HG02571 (cell line): ENCODE results near the gene RNF144A.

ENCODE experiments used
- ATAC-seq: cut with Tn5 transposase; IDR thresholded peaks from one replicate; pipeline ENCODE4 v1.9.1; 2021; ENCODE audit warnings: mild to moderate bottlenecking, moderate library complexity; ENCODE audit not compliant: unreplicated experiment

Gene RNF144A

DNA sequence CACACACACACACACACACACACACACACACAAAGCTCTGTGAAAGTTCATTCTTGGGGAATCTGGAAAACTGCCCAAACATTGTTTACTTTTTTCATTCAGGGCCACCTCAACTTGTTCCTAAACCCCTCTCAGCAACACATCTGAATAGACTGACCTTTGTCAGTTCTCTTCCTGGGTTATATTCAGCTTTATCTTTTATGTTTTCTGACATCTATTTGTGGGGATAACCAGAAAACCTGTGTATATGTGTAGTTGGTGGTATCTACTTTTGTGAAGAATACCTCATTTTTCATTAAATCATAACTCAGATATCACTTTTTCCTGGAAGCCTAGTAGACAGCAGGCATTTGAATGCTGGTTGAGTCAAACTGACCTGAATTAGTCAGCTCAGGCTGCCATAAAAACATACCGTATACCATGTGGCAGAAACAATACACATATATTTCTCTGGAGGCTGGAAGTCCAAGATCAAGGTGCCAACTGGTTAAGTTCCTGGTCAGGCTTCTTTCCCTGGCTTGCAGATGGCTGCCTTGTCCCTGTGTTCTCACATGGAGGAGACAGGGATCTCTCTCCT, 11.0 kb upstream of the RNF144A start:
- ATAC-seq, result no peak

DNA sequence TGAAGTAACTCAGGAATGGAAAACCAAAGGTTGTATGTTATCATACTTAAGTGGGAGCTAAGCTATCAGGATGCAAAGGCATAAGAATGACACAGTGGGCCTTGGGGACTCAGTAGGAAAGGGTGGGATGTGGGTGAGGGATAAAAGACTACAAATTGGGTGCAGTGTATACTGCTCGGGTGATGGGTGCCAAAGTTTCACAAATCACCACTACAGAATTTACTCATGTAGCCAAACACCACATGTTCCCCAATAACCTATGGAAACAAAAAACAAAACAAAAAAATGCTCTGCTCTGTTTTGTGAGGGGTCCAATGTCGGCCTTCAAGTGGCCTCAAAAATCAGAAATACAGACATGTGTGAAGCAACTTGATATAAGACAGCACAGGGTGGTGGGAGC, 8.9 kb upstream of the RNF144A start:
- no peak for ATAC-seq

GRCh38 chr2:6909431-6910385, 7.5 kb upstream of the RNF144A start:
- peak; percentile 97 for ATAC-seq

GRCh38 chr2:6911721-6912120, 5.5 kb upstream of the RNF144A start:
- no peak for ATAC-seq

DNA sequence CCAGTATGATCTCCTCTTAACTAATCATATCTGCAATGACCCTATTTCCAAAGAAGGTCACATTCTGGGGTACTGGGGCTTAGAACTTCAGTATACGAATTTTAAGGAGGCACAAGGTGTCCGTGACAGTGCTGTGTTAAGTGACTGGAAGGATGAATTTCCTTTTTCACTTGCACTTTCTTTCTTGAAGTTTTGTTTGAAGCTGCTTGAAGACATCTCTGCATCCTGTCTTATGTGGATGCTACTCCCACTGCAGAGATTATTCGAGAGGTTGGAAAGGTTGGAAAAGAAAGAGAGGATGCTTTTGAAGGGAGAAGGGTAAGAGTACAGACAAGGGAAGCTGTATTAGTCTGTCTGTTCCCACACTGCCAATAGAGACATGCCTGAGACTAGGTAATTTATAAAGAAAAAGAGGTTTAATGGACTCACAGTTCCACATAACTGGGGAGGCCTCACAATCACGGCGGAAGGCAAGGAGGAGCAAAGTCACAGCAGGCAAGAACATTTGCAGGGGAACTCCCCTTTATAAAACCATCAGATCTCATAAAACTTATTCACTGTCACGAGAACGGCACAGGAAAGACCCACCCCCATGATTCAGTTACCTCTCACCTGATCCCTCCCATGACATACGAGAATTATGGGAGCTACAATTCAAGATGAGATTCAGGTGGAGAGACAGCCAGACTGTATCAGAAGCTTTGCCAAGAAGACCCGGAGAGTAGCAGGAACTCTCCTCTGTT, 3.6 kb upstream of the RNF144A start:
- ATAC-seq, result no peak

- no peak for ATAC-seq
Observed at GRCh38 chr2:6914828-6915227, 2.4 kb upstream of the RNF144A start.

- ATAC-seq, result no peak
Observed at GRCh38 chr2:6915399-6915798, 1.8 kb upstream of the RNF144A start.

- ATAC-seq, result no peak
Observed at GRCh38 chr2:6916224-6916623, 988 bp upstream of the RNF144A start.

DNA sequence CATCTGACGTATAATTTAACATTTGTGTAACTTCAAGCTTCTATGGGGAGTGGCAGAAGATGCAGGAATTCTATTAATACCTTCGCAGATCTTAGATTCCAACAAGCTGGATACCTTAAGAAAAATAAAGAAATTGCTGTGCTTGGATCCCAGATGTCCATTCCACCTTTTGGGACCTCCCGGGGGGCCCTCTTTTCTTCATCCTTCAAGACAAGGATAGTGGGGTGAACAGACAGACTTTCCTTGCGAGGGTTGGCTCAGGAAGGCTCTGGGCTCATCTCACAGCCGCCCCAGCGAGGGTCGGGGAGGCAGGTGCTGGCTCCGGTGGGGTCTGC, 509 bp upstream of the RNF144A start:
- ATAC-seq, result no peak

GRCh38 chr2:6917761-6918421, 679 bp downstream of the RNF144A start:
- peak; percentile 19 for ATAC-seq

DNA sequence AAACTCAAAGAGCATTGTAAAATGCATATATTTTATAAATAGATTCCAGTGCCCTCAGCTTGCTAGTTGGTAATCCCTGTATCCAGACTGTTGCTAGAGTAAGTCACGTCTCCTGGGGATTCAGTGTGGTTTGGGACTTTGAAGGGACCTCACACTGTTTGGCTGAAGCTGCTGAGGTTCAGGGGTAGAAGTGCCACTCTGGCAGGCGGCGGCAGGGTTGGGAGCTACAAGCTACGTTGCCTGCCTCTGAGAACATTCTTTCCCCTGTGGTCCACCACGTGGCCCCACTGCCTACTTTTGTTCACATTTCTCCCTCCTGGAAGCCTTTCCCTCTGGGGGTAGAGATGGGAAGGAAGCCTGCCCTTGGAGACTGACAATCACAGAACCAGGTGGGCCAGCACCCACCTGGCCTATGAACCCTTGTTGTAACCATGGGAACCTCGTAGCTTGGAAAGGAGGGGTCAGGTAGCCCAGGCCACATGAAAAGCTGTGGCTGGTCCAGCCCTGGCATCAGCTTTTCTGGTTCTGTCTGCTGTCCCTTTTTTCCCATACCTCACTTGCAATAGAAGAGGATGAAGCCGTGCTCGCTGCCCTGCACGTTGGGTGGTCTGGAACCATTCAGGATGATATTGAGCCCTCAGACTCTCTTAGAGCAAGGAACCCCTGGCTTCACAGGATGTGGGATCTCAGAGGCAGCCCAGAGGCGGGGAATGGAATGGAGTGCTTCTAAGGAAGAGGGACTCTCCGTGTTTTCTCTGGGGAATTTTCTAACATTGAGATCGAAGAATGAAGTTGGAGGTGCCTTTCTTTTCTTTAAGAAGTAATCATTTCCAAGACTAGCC, 2.9 kb downstream of the RNF144A start:
- no peak for ATAC-seq

DNA sequence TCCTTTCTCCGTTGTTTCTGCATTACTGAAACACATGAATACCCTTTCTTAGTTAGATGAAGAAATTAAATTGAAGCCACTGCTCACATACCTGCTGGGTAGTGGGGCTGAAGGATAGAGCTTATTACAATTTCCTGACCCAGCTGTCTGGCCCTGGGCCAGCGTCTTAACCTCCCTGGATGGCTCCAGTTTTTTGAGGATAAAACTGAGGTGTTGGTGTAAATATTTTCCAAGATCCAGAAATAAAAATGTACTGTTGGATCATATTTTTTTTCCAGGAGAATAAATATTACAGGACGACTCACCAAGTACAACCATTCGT, 3.5 kb downstream of the RNF144A start:
- no peak for ATAC-seq

- ATAC-seq, result no peak
Observed at GRCh38 chr2:6921321-6921922, 4.2 kb downstream of the RNF144A start.

DNA sequence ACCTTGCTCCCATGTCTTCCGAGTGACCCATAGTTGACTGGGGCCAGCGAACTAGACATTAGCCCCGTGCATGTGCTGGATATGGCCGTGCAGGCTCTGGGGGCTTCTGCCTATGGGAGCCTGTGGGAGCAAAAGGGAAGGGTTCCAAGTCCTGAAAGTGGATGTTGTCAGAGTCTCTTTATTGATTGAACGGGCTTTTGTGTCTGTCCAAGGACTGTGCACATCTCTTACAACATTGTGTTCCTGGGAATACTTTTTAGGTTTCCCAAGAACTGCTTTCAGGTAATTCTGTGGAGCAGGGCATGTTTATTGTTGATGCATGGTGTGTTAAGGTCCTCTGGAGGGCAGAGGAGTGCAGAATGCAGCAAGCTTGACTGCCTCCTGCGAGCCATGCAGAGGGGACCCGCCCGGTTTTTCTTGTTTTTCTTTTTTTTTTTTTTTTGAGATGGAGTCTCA, 5.0 kb downstream of the RNF144A start:
- ATAC-seq, result no peak

GRCh38 chr2:6923319-6923718, 6.1 kb downstream of the RNF144A start:
- ATAC-seq, result no peak

DNA sequence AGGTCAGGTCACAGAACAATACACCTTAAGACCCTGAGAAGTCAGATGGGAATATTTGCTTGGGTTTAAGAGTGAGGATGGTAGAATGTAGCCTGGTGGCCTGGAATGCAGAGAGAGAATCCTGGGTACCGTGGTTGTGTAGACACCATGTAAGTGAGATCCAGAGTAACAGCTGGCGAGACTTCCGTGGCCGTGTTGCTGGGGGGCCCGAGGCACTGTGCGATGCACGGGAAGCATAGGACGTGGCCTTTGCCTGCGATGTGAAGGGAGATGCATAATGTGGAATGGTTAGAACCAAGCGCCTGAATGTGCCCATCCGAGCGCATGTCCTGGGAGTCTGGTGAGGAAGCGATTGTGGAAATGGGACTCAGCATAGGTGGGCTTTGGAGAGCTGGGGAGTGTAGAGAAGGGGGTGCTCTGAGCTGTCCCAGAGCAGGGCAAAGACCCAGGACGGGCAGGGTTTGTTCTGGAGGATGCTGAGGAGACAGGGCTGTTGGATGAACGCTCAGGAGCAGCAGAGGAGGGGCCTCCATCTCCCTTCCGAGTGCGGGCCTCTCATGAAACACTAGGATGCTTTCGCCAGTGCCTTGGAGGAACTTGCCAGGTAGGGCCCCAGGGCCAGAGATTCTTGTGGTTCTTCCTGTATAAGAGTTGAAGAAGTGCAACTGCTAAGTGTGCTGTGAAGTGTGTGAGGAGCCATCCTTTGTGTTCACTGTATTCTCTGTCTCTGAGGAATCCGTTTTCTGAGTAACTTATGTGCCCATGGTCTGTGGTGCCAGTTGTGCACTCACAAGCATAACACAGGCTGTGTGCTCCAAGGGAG, 7.1 kb downstream of the RNF144A start:
- no peak for ATAC-seq

DNA sequence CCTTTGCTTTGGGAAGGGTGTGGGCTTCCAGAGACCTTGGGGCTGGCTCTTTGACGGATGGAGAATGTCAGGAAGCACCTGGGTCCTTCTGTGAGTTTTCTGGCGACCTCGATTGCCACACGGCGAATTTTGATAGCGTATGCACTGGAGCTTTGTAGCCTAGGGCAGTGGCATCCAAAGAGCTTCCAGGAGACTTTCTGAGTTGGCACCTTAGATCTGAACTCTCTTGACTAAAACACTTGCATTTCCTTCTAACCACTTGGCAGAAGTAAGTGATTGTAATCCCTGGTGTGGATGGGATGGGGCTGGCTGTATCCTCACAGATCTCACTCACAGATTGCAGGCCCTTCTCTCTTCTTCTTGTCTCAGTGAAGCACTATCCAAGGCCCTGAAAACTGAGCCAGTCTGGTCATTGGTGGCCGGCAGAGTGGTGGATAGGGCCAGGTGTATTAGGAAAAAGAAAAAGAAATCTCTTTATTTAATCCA, 7.8 kb downstream of the RNF144A start:
- ATAC-seq, result no peak

DNA sequence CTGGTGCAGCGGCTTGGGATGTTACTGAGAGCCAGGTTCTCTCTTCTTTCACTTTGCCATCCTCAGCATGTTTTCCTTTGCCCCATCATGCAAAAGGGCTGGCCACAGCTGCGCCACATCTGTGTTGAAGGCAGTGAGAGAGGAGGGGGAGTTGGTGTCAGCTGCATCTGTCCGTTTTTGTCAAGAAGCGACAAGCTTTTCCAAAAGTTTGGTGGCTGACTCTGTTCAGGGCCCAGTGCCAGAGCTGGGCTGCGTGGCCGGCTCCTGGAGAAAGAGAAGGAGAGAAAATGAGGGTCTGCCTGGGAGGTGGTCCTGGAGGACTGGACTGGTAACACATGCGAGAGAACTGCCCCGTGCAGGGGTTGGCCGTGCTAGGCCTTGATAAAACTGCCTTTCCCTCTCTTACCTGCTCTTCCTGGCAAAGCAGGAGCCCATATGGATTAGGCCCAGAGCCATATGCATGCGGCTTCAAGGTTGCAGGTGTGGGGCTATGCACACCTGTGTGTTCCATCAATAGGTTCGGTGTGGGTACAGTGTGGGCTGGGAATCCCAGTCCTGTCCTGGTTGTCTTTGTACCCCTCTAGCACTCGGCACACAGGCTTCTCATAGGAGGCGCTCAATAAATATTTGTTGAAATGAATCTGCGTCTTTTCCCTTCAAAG, 9.0 kb downstream of the RNF144A start:
- no peak for ATAC-seq

- ATAC-seq, result no peak
Observed at GRCh38 chr2:6927186-6927585, 10.0 kb downstream of the RNF144A start.
